Cardiac septum (tissue), 1 donor: ENCODE results near the gene PLCD1. TPM values are rescaled to one million over a fixed set of nuclear protein-coding genes. Genes with fewer than 3 reads are reported as not detected.

Experiments used
- microRNA-seq: library from miRNA; unstranded; fragments of <30 nt; microRNA quantifications from one replicate; pipeline ENCODE4 v1.2.0, GENCODE V29; 2020
- total RNA-seq: library from RNA; stranded (reverse); fragmentation: NEBNext Ultra II Directional; extraction: Animal tissue kit (Norgen Biotek cat#: 25700); gene quantifications from one replicate; pipeline ENCODE4 v1.2.1, GENCODE V29; 2021
- donor health status: DM: no; HTN: no; CAD: no.

The PLCD1 gene
- total RNA-seq, 1 donor from 2014 or later, result 10.1 TPM

Small RNA genes lying within 50 kb of the gene (microRNA-seq; reads per million reads assigned to microRNA genes)
- gene MIR26A1, result 5.8 reads per million, percentile 9 among the genes with 10 or more reads in this experiment

Other genes with a start within 250 kb of the PLCD1 start
- 36.4 TPM for gene CTDSPL, start 167.8 kb downstream of the PLCD1 start, total RNA-seq
- 2.6 TPM for gene VILL, start 38.9 kb downstream of the PLCD1 start, total RNA-seq
- gene DLEC1, start 9.6 kb upstream of the PLCD1 start, total RNA-seq, result 0.22 TPM
- gene ACAA1, start 107.5 kb upstream of the PLCD1 start, total RNA-seq, result 86.8 TPM
- gene MYD88, start 109.0 kb upstream of the PLCD1 start, total RNA-seq, result 8.5 TPM
- 30.6 TPM for gene OXSR1, start 135.9 kb upstream of the PLCD1 start, total RNA-seq
- gene SLC22A13, start 236.2 kb upstream of the PLCD1 start, total RNA-seq, result 0.22 TPM